Karpas-422 (cell line): Measurements from ENCODE around the gene SCD. TPM values are rescaled to one million over a fixed set of nuclear protein-coding genes. Genes with fewer than 3 reads are reported as not detected.

ENCODE experiments used
- DNase-seq: peaks from one replicate; pipeline ENCODE4 v3.0.0-alpha.2; 2015
- H2AFZ ChIP-seq: fragments of 200-600 bp; sonication (generic); 2 replicates; pipeline ENCODE4 v1.6.1; 2014; ENCODE audit warnings: antibody characterized with exemption, low read length, mixed read lengths
- H3K27ac ChIP-seq: fragments of 200-600 bp; sonication (generic); 2 replicates; pipeline ENCODE4 v1.5.1; 2014; ENCODE audit warnings: mild to moderate bottlenecking, low read length, moderate library complexity
- H3K27me3 ChIP-seq: fragments of 200-600 bp; sonication (generic); 2 replicates; pipeline ENCODE4 v1.6.1; 2014; ENCODE audit warnings: low read length, mixed read lengths
- H3K36me3 ChIP-seq: fragments of 200-600 bp; sonication (generic); 2 replicates; pipeline ENCODE4 v1.6.1; 2014; ENCODE audit warnings: low read length, mixed read lengths; ENCODE audit not compliant: insufficient read depth
- H3K4me1 ChIP-seq: fragments of 200-600 bp; sonication (generic); 2 replicates; pipeline ENCODE4 v1.6.1; 2014; ENCODE audit warnings: mild to moderate bottlenecking, low read length, mixed read lengths
- H3K4me2 ChIP-seq: fragments of 200-600 bp; sonication (generic); 2 replicates; pipeline ENCODE4 v1.6.1; 2014; ENCODE audit warnings: low read length, low read depth, mild to moderate bottlenecking; ENCODE audit not compliant: poor library complexity, severe bottlenecking
- H3K4me3 ChIP-seq: fragments of 200-600 bp; sonication (generic); 2 replicates; pipeline ENCODE4 v1.5.1; 2014; ENCODE audit warnings: mild to moderate bottlenecking, antibody characterized with exemption, low read length, mixed read lengths
- H3K79me2 ChIP-seq: fragments of 200-600 bp; sonication (generic); 2 replicates; pipeline ENCODE4 v1.6.1; 2014; ENCODE audit warnings: mild to moderate bottlenecking, low read length, mixed read lengths
- H3K9ac ChIP-seq: fragments of 200-600 bp; sonication (generic); 2 replicates; pipeline ENCODE4 v1.6.0; 2014; ENCODE audit warnings: low read length
- H3K9me2 ChIP-seq: fragments of 200-600 bp; sonication (generic), shearing (Covaris generic); replicated peaks from 2 replicates; pipeline ENCODE4 v1.6.0; 2014; ENCODE audit warnings: mild to moderate bottlenecking, low read length, moderate library complexity; ENCODE audit not compliant: insufficient read depth
- H3K9me3 ChIP-seq: fragments of 300-700, 200-600 bp; sonication (generic); 2 replicates; pipeline ENCODE4 v1.6.1; 2014; ENCODE audit warnings: low read length, mixed read lengths
- H4K20me1 ChIP-seq: fragments of 200-600 bp; sonication (generic); 2 replicates; pipeline ENCODE4 v1.6.1; 2014; ENCODE audit warnings: mild to moderate bottlenecking, antibody characterized with exemption, low read length, low read depth; ENCODE audit not compliant: insufficient read depth
- total RNA-seq: library from RNA; depleted of rRNA; stranded (reverse); fragments of >200 nt; shearing (Covaris generic); gene quantifications from 2 replicates; pipeline ENCODE4 v1.2.3, GENCODE V29; 2014; ENCODE audit warnings: low replicate concordance

SCD gene
- total RNA-seq, 1 experiment from 2014 or later = 463 TPM

DNA sequence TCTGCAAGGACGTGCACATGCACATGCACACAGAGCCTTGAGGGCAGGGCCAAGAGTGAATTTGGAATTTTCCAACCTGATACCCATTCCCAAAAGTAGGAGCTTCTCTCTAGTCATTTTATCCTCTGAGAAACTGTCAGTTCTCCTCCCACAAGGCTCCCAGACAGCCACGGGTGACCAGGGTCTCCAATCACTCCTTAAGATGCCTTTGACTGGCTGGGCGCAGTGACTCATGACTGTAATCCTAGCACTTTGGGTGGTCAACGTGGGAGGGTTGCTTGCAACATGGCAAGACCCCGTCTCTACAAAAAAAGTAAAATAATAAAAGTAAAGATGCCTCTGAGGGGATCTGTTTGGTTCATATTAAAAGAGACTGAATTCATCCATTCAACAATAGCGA, 13.2 kb downstream of the SCD start:
- no peak overlapping the region for H3K9ac ChIP-seq
- H3K4me3 ChIP-seq = no peak overlapping the region
- no peak overlapping the region for H3K4me2 ChIP-seq
- H2AFZ ChIP-seq = no peak overlapping the region
- no peak for DNase-seq
- no peaks in the 10 kb centered on the region for H3K9me2 ChIP-seq
- H3K27ac ChIP-seq = no peak overlapping the region
- peaks cover 65% of the 10 kb centered on the region for H3K36me3 ChIP-seq
- H3K9me3 ChIP-seq = no peaks in the 10 kb centered on the region
- H3K4me1 ChIP-seq = peaks cover 6% of the 10 kb centered on the region; the same call in 1 of the 2 replicates
- H4K20me1 ChIP-seq = peaks cover 35% of the 10 kb centered on the region
- H3K27me3 ChIP-seq = no peaks in the 10 kb centered on the region
- no peaks in the 10 kb centered on the region; the same call in 1 of the 2 replicates for H3K79me2 ChIP-seq

DNA sequence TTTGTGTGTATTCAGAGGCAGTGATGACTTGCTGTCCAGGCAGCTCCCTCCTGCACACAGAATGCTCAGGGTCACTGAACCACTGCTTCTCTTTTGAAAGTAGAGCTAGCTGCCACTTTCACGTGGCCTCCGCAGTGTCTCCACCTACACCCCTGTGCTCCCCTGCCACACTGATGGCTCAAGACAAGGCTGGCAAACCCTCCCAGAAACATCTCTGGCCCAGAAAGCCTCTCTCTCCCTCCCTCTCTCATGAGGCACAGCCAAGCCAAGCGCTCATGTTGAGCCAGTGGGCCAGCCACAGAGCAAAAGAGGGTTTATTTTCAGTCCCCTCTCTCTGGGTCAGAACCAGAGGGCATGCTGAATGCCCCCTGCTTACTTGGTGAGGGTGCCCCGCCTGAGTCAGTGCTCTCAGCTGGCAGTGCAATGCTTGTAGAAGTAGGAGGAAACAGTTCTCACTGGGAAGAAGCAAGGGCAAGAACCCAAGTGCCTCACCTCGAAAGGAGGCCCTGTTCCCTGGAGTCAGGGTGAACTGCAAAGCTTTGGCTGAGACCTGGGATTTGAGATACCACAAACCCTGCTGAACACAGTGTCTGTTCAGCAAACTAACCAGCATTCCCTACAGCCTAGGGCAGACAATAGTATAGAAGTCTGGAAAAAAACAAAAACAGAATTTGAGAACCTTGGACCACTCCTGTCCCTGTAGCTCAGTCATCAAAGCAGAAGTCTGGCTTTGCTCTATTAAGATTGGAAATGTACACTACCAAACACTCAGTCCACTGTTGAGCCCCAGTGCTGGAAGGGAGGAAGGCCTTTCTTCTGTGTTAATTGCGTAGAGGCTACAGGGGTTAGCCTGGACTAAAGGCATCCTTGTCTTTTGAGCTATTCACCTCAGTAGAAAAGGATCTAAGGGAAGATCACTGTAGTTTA, 15.8 kb downstream of the SCD start:
- Histone ChIP-seq H3K4me3 (no peak overlapping the region), H3K9me3 (no peaks in the 10 kb centered on the region), H3K79me2 (no peaks in the 10 kb centered on the region), H3K27ac (peak overlapping the region; percentile 43; the same call in 1 of the 2 replicates), H2AFZ (no peak overlapping the region), H3K36me3 (peaks cover 40% of the 10 kb centered on the region), H4K20me1 (peaks cover 17% of the 10 kb centered on the region), H3K4me1 (peaks cover 1% of the 10 kb centered on the region; the same call in 1 of the 2 replicates), H3K9me2 (no peaks in the 10 kb centered on the region), H3K27me3 (no peaks in the 10 kb centered on the region), H3K4me2 (no peak overlapping the region), H3K9ac (no peak overlapping the region)
- DNase-seq = no peak

DNA sequence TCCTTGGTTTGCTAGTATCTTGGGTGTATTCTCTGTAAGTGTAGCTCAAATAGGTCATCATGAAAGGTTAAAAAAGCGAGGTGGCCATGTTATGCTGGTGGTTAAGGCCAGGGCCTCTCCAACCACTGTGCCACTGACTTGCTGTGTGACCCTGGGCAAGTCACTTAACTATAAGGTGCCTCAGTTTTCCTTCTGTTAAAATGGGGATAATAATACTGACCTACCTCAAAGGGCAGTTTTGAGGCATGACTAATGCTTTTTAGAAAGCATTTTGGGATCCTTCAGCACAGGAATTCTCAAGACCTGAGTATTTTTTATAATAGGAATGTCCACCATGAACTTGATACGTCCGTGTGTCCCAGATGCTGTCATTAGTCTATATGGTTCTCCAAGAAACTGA, 17.1 kb downstream of the SCD start:
- Histone ChIP-seq H3K9ac (no peak overlapping the region), H2AFZ (no peak overlapping the region), H3K4me3 (no peak overlapping the region), H3K27ac (0 out of 2 replicates have a peak overlapping the region, but pooled peaks have one; percentile 16), H3K4me1 (no peaks in the 10 kb centered on the region; the same call in 1 of the 2 replicates), H3K9me2 (no peaks in the 10 kb centered on the region), H3K79me2 (no peaks in the 10 kb centered on the region), H3K4me2 (no peak overlapping the region), H3K9me3 (no peaks in the 10 kb centered on the region), H3K27me3 (no peaks in the 10 kb centered on the region), H3K36me3 (peaks cover 34% of the 10 kb centered on the region), H4K20me1 (peaks cover 12% of the 10 kb centered on the region)
- DNase-seq = no peak

DNA sequence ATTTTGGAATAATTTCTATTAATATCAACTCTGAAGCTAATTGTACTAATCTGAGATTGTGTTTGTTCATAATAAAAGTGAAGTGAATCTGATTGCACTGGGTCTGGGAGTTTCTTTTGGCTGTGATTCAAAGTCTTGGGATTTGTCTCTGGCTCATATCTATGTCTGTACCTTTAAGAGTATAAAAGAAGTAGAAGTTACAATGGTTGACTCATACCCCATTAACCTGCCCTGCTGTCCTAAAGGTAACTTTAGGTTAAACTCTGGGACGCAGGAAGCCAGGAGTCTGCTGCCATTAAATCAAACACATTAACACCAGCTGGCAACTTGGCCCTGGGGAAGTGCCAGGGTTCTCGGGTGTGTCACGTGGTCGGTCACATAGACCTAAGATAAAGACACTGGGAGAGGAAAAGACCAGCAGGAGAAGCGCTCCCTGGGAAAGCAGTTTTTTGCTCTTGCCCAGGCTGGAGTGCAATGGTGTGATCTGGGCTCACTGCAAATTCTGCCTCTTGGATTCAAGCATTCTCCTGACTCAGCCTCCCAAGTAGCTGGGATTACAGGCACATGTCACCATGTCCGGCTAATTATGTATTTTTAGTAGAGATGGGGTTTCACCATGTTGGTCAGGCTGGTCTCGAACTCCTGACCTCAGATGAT, 17.8 kb downstream of the SCD start:
- Histone ChIP-seq H3K27me3 (no peaks in the 10 kb centered on the region), H4K20me1 (peaks cover 5% of the 10 kb centered on the region), H3K4me2 (no peak overlapping the region), H3K79me2 (no peaks in the 10 kb centered on the region), H3K27ac (no peak overlapping the region), H3K4me1 (no peaks in the 10 kb centered on the region; the same call in 1 of the 2 replicates), H3K9me2 (no peaks in the 10 kb centered on the region), H2AFZ (no peak overlapping the region), H3K9ac (no peak overlapping the region), H3K4me3 (no peak overlapping the region), H3K36me3 (peaks cover 27% of the 10 kb centered on the region), H3K9me3 (no peaks in the 10 kb centered on the region)
- DNase-seq = no peak

DNA sequence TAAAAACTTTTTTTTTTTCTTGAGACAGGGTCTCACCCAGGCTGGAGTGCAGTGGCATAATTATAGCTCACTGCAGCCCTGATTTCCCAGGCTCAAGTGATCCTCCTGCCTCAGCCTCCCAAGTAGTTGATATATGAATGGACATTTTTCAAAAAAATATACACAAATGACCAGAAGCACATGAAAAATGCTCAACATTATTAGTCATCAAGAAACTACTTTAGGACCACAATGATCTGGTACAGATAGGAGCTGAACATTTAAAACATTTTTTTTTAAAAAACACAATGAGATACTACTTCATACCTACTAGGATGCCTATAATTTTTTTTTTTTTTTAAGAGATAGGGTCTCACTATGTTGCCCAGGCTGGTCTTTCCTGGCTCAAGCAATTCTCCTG, 21.7 kb downstream of the SCD start:
- no peak overlapping the region for H3K9ac ChIP-seq
- H4K20me1 ChIP-seq = no peaks in the 10 kb centered on the region
- H3K4me2 ChIP-seq = no peak overlapping the region
- DNase-seq = no peak
- H3K36me3 ChIP-seq = no peaks in the 10 kb centered on the region
- peaks cover 28% of the 10 kb centered on the region for H3K4me1 ChIP-seq
- H3K27ac ChIP-seq = no peak overlapping the region
- H3K27me3 ChIP-seq = no peaks in the 10 kb centered on the region
- H2AFZ ChIP-seq = no peak overlapping the region
- H3K9me2 ChIP-seq = no peaks in the 10 kb centered on the region
- H3K9me3 ChIP-seq = no peaks in the 10 kb centered on the region
- no peak overlapping the region for H3K4me3 ChIP-seq
- H3K79me2 ChIP-seq = peaks cover 3% of the 10 kb centered on the region

DNA sequence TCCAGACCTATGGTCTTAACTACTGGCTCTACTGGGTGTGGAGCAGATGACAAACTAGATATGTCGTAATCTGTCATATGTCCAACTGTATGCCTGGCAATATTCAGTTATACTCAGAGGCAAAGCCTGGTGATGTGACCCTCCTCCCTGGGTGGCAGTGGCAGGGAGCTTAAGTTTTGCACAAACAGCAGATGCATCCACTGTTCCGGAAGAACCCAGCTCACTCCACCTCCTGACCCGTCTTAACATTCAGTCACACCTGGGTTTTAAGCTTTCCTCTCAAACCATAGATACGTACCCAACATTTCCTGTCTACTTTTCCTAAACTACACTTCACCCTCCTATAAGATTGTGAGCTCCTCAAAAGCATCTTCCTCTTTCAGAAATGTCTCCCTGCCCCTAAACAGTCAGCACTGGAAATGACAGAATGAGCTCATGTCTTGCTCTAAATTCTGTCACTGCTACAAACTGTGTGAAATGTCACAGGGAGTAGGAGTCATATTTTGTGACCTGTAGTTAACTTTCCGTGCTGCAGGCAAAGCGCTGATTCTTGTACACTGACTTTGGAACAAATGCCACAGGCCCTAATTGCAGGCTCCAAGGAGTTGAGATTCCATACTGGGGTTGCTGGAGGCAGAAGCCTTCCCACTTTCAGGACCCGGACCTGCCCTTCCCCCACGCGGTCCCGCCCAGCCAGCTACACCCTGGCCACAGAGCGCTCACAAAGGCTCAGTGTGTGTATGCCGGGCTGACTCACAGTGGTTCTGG, 23.9 kb downstream of the SCD start:
- Histone ChIP-seq H3K9me2 (no peaks in the 10 kb centered on the region), H3K27me3 (no peaks in the 10 kb centered on the region), H3K4me2 (no peak overlapping the region), H3K36me3 (no peaks in the 10 kb centered on the region), H2AFZ (peak overlapping the region; percentile 8; the same call in 1 of the 2 replicates), H3K9ac (peak overlapping the region; percentile 6; the same call in 1 of the 2 replicates), H3K4me3 (no peak overlapping the region), H3K9me3 (no peaks in the 10 kb centered on the region), H3K4me1 (peaks cover 46% of the 10 kb centered on the region), H3K27ac (peak overlapping the region; percentile 52; the same call in 1 of the 2 replicates), H3K79me2 (peaks cover 22% of the 10 kb centered on the region), H4K20me1 (no peaks in the 10 kb centered on the region)
- no peak for DNase-seq

DNA sequence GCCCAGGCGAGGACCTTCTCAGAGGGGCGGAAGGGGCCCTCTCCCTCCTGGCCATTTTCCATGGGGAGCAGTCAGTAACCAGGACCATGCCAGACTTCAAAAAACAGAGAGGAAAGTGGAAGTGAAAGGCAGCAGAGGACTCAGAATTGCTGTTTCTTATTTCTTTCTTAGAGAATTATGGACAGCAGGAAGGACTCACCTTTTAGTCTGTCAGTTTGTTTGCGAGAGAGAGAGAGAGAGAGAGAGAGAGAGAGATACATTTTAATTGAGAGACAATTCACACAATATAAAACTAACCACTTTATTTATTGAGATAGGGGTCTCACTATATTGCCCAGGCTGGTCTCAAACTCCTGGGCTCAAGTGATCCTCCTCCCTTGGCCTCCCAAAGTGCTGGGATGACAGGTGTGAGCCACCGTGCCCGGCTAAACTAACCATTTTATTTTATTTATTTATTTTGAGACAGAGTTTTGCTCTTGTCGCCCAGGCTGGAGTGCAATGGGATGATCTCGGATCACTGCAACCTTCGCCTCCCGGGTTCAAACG, 24.5 kb downstream of the SCD start:
- Histone ChIP-seq H3K4me3 (no peak overlapping the region), H3K79me2 (peaks cover 22% of the 10 kb centered on the region), H3K9me2 (no peaks in the 10 kb centered on the region), H4K20me1 (no peaks in the 10 kb centered on the region), H3K36me3 (no peaks in the 10 kb centered on the region), H2AFZ (peak overlapping the region; percentile 8; the same call in 1 of the 2 replicates), H3K27me3 (no peaks in the 10 kb centered on the region), H3K4me1 (peaks cover 46% of the 10 kb centered on the region), H3K9me3 (no peaks in the 10 kb centered on the region), H3K9ac (peak overlapping the region; percentile 6; the same call in 1 of the 2 replicates), H3K27ac (peak overlapping the region; percentile 52; the same call in 1 of the 2 replicates), H3K4me2 (no peak overlapping the region)
- no peak for DNase-seq
